ENCODE measurements around the gene MARCHF9. TPM values are rescaled to one million over a fixed set of nuclear protein-coding genes. Genes with fewer than 3 reads are reported as not detected.

Gene MARCHF9
- polyA plus RNA-seq, 1 of the 3 experiments (the other 2 are of a cell fraction), result 24.2 TPM

- no peak overlapping the region for H3K27ac ChIP-seq (ENCODE audit: low read depth in 2 of 2, low read length in 1 of 2)
- H3K79me2 ChIP-seq (ENCODE audit: insufficient read depth), result no peaks in the 10 kb centered on the region
- no peaks in the 10 kb centered on the region for H3K9me2 ChIP-seq
- peaks cover 7% of the 10 kb centered on the region for H4K20me1 ChIP-seq (ENCODE audit: insufficient read depth)
- H3K36me3 ChIP-seq (replicated peaks in 1 of 2; ENCODE audit: control insufficient read depth in 1 of 2, insufficient read depth in 2 of 2, low read length in 1 of 2), result peaks cover 3 to 20% of the 10 kb centered on the region in 2 experiments
- WGBS (ENCODE audit: low lambda C conversion rate), result 82% methylated on average over 2 of the region's 2 CpGs
- CTCF ChIA-PET, result interaction anchor here (1.5 kb wide), 1 partner anchor 21 kb away, joined by 4 read pairs; the partner anchor contains the start of gene TSFM
- no peak overlapping the region for H3K4me2 ChIP-seq
- no peaks in the 10 kb centered on the region; the same call in 1 of the 2 replicates for H3K27me3 ChIP-seq (ENCODE audit: insufficient read depth)
- no peak overlapping the region for H2AFZ ChIP-seq (ENCODE audit: low read depth)
- TF ChIP-seq CTCF (IDR thresholded peaks at IDR 0.05) (no peak), EZH2phosphoT487 (IDR thresholded peaks at IDR 0.05; ENCODE audit: borderline replicate concordance, low read depth) (no peak), RXRA (IDR thresholded peaks at IDR 0.05; ENCODE audit: borderline replicate concordance, low read depth) (no peak), FOXM1 (IDR thresholded peaks at IDR 0.05; ENCODE audit: low read depth) (no peak), SIN3A (IDR thresholded peaks at IDR 0.05; ENCODE audit: borderline replicate concordance, low read depth, low read length) (no peak), USF2 (IDR thresholded peaks at IDR 0.05; ENCODE audit: borderline replicate concordance, low read depth, low read length) (no peak), NFIC (IDR thresholded peaks at IDR 0.05; ENCODE audit: borderline replicate concordance) (no peak), RCOR1 (IDR thresholded peaks at IDR 0.05; ENCODE audit: low read length) (no peak), CHD2 (IDR thresholded peaks at IDR 0.05; ENCODE audit: low read length, partially characterized antibody) (no peak)
- H3F3A ChIP-seq (replicated peaks; ENCODE audit: insufficient read depth), result peaks cover 11% of the 10 kb centered on the region
- H3K4me1 ChIP-seq (ENCODE audit: control insufficient read depth in 1 of 2, insufficient read depth in 2 of 2, low read depth in 1 of 2, low read length in 1 of 2), result peaks cover 0 to 24% of the 10 kb centered on the region in 2 experiments; a peak in 1 of 4 replicates
- POLR2A ChIA-PET, result no interaction called here
- H3K9ac ChIP-seq, result no peak overlapping the region
- H3K4me3 ChIP-seq (ENCODE audit: low read depth in 2 of 2, low read length in 1 of 2), result no peak overlapping the region
- H3K9me3 ChIP-seq, result no peaks in the 10 kb centered on the region
- DNase-seq, result no peak
Observed at GRCh38 chr12:57762463-57762862, 7.6 kb downstream of the MARCHF9 start.

DNA sequence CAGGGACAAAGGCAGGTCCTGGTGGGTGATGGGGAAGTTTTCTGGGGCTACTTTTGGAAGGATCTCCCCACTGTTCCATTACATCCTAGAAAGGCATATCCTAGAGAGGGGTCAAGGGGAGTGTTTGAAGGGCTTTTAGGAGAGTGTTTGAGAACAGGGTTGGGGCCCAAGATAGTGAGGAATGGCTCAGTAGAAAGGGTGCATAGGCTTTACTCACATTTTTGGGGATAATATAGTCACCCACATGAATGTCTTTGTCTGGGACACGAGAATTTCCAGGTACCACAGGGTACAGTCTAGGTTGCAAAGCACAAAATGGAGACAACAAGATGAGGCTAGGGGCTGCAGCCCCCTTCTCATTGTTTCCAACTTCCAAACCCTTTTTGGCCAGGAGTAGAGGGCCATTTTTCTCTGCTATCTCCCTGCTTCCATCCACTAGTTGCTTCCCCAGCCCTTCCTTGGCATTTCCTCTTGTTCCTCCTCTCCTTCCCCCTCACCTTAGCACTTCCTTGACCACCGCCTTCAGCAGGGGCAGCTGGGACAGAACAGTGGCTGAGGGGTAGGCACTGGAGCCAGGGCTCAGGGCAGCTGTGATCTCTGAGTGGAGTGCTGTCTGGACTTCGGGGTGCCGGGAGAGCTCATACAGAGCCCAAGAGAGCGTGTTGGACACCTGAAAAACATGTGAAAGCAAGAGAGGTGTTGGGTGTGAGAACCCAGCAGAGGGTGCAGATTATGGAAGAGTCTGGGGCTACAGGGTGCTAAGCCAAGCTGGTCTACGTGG, 9.2 kb downstream of the MARCHF9 start:
- no peak overlapping the region for H3K27ac ChIP-seq (ENCODE audit: low read depth in 2 of 2, low read length in 1 of 2)
- H3K4me2 ChIP-seq, result no peak overlapping the region
- no peaks in the 10 kb centered on the region for H3K79me2 ChIP-seq (ENCODE audit: insufficient read depth)
- no peaks in the 10 kb centered on the region for H3K9me3 ChIP-seq
- peaks cover 0 to 24% of the 10 kb centered on the region in 2 experiments; a peak in 1 of 4 replicates for H3K4me1 ChIP-seq (ENCODE audit: control insufficient read depth in 1 of 2, insufficient read depth in 2 of 2, low read depth in 1 of 2, low read length in 1 of 2)
- no peak for DNase-seq
- H3K4me3 ChIP-seq (ENCODE audit: low read depth in 2 of 2, low read length in 1 of 2), result no peak overlapping the region
- peaks cover 7% of the 10 kb centered on the region for H4K20me1 ChIP-seq (ENCODE audit: insufficient read depth)
- ChIA-PET POLR2A (interaction anchor here (0.7 kb wide), 1 partner anchor 8 kb away, joined by 5 read pairs; the partner anchor contains the start of genes EEF1AKMT3 and METTL1), CTCF (interaction anchor here (0.9 to 1.3 kb wide), 5 partner anchors 8 to 550 kb away, joined by 3 to 5 read pairs (median 3); partner anchors contain the start of gene MARCHF9)
- H3K9ac ChIP-seq, result no peak overlapping the region
- TF ChIP-seq RFX5 (IDR thresholded peaks at IDR 0.05; ENCODE audit: low read length), result no peak
- no peak for TF ChIP-seq NFIC (IDR thresholded peaks at IDR 0.05; ENCODE audit: borderline replicate concordance)
- no peak for TF ChIP-seq TAF1 (IDR thresholded peaks at IDR 0.05; ENCODE audit: borderline replicate concordance, low read depth, low read length)
- no peak for TF ChIP-seq USF2 (IDR thresholded peaks at IDR 0.05; ENCODE audit: borderline replicate concordance, low read depth, low read length)
- TF ChIP-seq EP300 (IDR thresholded peaks at IDR 0.05; ENCODE audit: borderline replicate concordance in 1 of 2, low read depth in 1 of 2, low read length in 1 of 2), result no peak
- no peak for TF ChIP-seq GABPA (IDR thresholded peaks at IDR 0.05; ENCODE audit: low read depth)
- TF ChIP-seq RAD21 (IDR thresholded peaks at IDR 0.05; ENCODE audit: low read length), result no peak
- no peak for TF ChIP-seq FOXM1 (IDR thresholded peaks at IDR 0.05; ENCODE audit: low read depth)
- TF ChIP-seq POLR2AphosphoS5 (IDR thresholded peaks at IDR 0.05; ENCODE audit: low read depth, low read length), result no peak
- TF ChIP-seq, protein P1, sequence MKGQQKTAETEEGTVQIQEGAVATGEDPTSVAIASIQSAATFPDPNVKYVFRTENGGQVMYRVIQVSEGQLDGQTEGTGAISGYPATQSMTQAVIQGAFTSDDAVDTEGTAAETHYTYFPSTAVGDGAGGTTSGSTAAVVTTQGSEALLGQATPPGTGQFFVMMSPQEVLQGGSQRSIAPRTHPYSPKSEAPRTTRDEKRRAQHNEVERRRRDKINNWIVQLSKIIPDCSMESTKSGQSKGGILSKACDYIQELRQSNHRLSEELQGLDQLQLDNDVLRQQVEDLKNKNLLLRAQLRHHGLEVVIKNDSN (IDR thresholded peaks at IDR 0.05; ENCODE audit: borderline replicate concordance, low read depth), result no peak
- no peak for TF ChIP-seq CHD2 (IDR thresholded peaks at IDR 0.05; ENCODE audit: low read length, partially characterized antibody)
- 84% methylated on average over 6 of the region's 6 CpGs for WGBS (ENCODE audit: low lambda C conversion rate)
- no peaks in the 10 kb centered on the region; the same call in 1 of the 2 replicates for H3K27me3 ChIP-seq (ENCODE audit: insufficient read depth)
- peaks cover 5 to 15% of the 10 kb centered on the region in 2 experiments for H3K36me3 ChIP-seq (replicated peaks in 1 of 2; ENCODE audit: control insufficient read depth in 1 of 2, insufficient read depth in 2 of 2, low read length in 1 of 2)
- no peak overlapping the region for H2AFZ ChIP-seq (ENCODE audit: low read depth)
- H3F3A ChIP-seq (replicated peaks; ENCODE audit: insufficient read depth), result peaks cover 10% of the 10 kb centered on the region
- H3K9me2 ChIP-seq, result no peaks in the 10 kb centered on the region

Data from SK-N-SH (cell line).